Activated T-cell treated with anti-CD3 and anti-CD28 coated beads, Interleukin-2, amount 50 U/mL, for 24 hours (primary cell): ENCODE measurements around the gene OR8K3.

Experiments
- DNase-seq: peaks from one replicate; pipeline ENCODE4 v3.0.0-alpha.2; 2020
- H3K27ac Mint-ChIP-seq: 2 replicates; pipeline ENCODE4 v1.8.0; 2020; ENCODE audit warnings: mild to moderate bottlenecking, mixed read lengths
- H3K27me3 Mint-ChIP-seq: 2 replicates; pipeline ENCODE4 v1.8.0; 2020; ENCODE audit warnings: mixed read lengths
- H3K36me3 Mint-ChIP-seq: 2 replicates; pipeline ENCODE4 v1.8.0; 2020; ENCODE audit warnings: low read depth, mixed read lengths
- H3K4me1 Mint-ChIP-seq: 2 replicates; pipeline ENCODE4 v1.8.0; 2020; ENCODE audit warnings: low read depth, mixed read lengths
- H3K4me3 Mint-ChIP-seq: 2 replicates; pipeline ENCODE4 v1.8.0; 2020; ENCODE audit warnings: mild to moderate bottlenecking, moderate library complexity, mixed read lengths
- H3K9me3 Mint-ChIP-seq: 2 replicates; pipeline ENCODE4 v1.8.0; 2020; ENCODE audit warnings: mixed read lengths

Gene OR8K3

GRCh38 chr11:56314844-56315243 is at the start of gene OR8K3:
OR8K3 (plus strand) TSS chr11:56315144; CDS start chr11:56318307, 3,163 bp downstream.
- H3K36me3 Mint-ChIP-seq = no peaks in the 10 kb centered on the region
- H3K4me3 Mint-ChIP-seq = no peak within 1 kb of the TSS
- no peaks in the 10 kb centered on the region for H3K27me3 Mint-ChIP-seq
- no peaks in the 10 kb centered on the region for H3K4me1 Mint-ChIP-seq
- H3K27ac Mint-ChIP-seq = no peak within 1 kb of the TSS
- DNase-seq = no peak
- H3K9me3 Mint-ChIP-seq = peaks cover 4% of the 10 kb centered on the region

DNA sequence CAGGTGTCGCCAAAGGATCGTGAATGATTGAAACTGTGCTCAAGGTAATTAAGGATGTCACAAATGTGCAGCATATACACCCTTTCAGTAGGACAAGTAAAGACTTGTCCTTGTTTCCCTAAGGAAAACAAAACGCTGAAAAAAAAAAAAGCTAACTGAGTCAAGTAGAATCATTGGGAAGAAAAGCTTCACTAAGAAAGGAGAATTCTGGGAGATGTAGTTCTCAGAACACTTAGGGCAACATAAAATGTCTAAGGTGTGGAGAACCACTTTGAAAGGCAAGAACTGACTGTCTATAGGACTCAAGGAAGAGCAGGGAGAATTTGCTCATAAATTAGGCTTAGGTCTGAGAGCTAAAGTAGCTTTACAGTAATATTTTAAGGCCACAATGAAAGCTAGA is 43.9 kb upstream of the OR8K3 start:
- Mint-ChIP-seq H3K27me3 (no peaks in the 10 kb centered on the region), H3K9me3 (peaks cover 23% of the 10 kb centered on the region), H3K4me3 (no peak overlapping the region), H3K4me1 (no peaks in the 10 kb centered on the region), H3K27ac (no peak overlapping the region), H3K36me3 (no peaks in the 10 kb centered on the region)
- no peak for DNase-seq

DNA sequence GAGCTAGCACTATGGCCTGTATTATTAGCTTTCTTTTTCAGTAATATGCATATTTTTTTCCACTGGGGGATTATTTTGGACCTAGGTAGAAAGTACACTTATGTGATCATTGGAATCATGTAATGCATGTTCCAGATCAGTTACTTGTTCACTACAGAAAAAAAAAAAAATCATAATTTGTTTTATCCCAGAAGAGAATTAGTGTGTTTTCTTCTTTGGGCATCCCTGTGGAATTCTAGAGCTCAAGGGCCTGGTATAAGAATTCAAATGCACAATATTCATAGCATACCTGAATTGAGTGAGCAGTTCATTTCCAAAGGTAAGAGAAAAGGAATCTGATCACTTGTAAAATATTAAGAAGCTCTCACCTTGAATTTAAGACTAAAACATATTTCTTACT is 41.1 kb upstream of the OR8K3 start, which contains the start of gene OR5T1:
OR5T1 (plus strand) TSS at position 301 of the 400 bp plus-strand sequence. CDS start 1,485 bp downstream, outside the sequence.
- no peak within 1 kb of the TSS for H3K4me3 Mint-ChIP-seq
- H3K4me1 Mint-ChIP-seq = no peaks in the 10 kb centered on the region
- no peaks in the 10 kb centered on the region for H3K27me3 Mint-ChIP-seq
- peaks cover 28% of the 10 kb centered on the region for H3K9me3 Mint-ChIP-seq
- H3K27ac Mint-ChIP-seq = no peak within 1 kb of the TSS
- H3K36me3 Mint-ChIP-seq = no peaks in the 10 kb centered on the region
- no peak for DNase-seq

DNA sequence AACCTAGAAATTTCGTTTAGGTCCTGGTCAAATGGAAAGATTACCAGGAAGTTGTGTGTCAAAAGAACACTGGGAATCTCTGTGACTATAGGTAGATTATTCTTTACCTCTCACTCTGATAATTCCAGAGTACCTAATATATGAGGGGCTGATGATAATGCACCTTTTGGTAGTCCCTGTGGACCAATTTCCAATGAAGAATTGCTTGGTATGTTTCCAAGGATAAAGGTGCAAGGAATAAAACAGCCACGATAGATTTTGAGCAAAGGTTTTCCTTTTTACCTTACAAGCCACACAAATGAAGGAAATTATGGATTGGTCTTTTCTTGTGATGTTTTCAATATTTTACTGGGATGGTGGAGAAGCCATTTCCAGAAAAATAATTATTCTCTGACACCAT is 22.8 kb upstream of the OR8K3 start, which contains the start of gene OR8H1:
OR8H1 (minus strand) TSS at position 101 of the 400 bp plus-strand sequence. CDS start 1,192 bp downstream, outside the sequence.
- Mint-ChIP-seq H3K27me3 (no peaks in the 10 kb centered on the region), H3K9me3 (peaks cover 15% of the 10 kb centered on the region), H3K36me3 (no peaks in the 10 kb centered on the region), H3K27ac (no peak within 1 kb of the TSS), H3K4me3 (no peak within 1 kb of the TSS), H3K4me1 (no peaks in the 10 kb centered on the region)
- DNase-seq = no peak

- no peaks in the 10 kb centered on the region for H3K4me1 Mint-ChIP-seq
- H3K4me3 Mint-ChIP-seq = no peak overlapping the region
- no peaks in the 10 kb centered on the region for H3K27me3 Mint-ChIP-seq
- no peaks in the 10 kb centered on the region for H3K36me3 Mint-ChIP-seq
- H3K9me3 Mint-ChIP-seq = peaks cover 14% of the 10 kb centered on the region
- no peak for DNase-seq
- no peak overlapping the region for H3K27ac Mint-ChIP-seq
These were observed 18.0 kb upstream of the OR8K3 start for GRCh38 chr11:56296898-56297297.

- H3K36me3 Mint-ChIP-seq = no peaks in the 10 kb centered on the region
- no peak for DNase-seq
- no peak overlapping the region for H3K27ac Mint-ChIP-seq
- no peaks in the 10 kb centered on the region for H3K4me1 Mint-ChIP-seq
- H3K9me3 Mint-ChIP-seq = peaks cover 24% of the 10 kb centered on the region
- H3K4me3 Mint-ChIP-seq = no peak overlapping the region
- no peaks in the 10 kb centered on the region for H3K27me3 Mint-ChIP-seq
These were observed 7.1 kb upstream of the OR8K3 start for GRCh38 chr11:56307836-56308235.

DNA sequence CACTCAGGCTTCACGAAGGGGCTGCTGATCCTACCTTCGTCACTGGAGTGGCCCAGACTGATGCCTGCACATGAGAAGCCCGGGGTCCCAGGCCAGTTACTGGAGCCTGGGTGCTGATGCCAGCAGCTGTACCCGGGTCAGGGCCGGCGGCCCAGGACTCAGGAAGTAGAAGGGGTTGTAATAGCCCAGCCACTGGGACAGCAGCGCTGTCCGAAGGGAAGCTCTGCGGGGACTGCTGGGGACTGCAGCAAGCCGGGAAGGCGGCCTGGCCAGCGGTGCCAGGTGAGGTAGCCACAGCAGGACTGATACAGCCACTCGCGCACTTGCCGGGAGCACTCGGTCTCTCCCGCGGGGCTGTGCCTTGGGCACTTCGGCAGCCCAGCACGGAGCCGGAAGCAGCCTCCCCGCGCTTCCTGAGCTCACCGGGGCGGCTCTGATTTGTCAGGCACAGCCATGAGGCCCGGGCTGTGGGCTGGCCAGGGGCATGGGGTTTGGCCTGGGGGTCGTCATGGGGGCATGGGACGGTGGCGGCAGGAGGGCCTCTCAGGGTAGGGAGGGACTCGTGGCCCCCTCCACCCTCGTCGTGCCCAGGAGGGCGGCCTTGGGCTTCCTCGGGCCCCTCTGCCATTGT is 17.0 kb downstream of the OR8K3 start:
- no peak overlapping the region for H3K27ac Mint-ChIP-seq
- H3K4me3 Mint-ChIP-seq = no peak overlapping the region
- H3K27me3 Mint-ChIP-seq = no peaks in the 10 kb centered on the region
- peaks cover 14% of the 10 kb centered on the region for H3K9me3 Mint-ChIP-seq
- no peaks in the 10 kb centered on the region for H3K4me1 Mint-ChIP-seq
- no peak for DNase-seq
- no peaks in the 10 kb centered on the region for H3K36me3 Mint-ChIP-seq

GRCh38 chr11:56333156-56333555 is 18.2 kb downstream of the OR8K3 start:
- Mint-ChIP-seq H3K4me1 (no peaks in the 10 kb centered on the region), H3K9me3 (peaks cover 15% of the 10 kb centered on the region)

DNA sequence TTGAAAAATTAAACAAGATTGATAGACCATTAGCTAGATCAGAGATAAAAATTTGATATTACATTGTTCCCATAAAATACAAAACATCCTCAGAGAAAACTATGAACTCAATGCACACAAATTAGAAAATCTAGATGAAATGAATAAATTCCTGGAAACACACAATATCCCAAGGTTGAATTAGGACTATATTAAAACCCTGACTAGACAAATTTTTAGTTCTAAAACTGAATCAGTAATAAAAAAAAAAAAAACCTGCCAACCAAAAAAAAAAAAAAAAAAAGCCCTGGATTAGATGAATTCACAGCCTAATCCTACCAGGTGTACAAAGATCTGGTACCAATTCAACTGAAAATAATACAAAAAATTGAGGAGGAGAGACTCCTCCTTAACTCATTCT is 25.3 kb downstream of the OR8K3 start:
- no peak for DNase-seq
- H3K4me1 Mint-ChIP-seq = no peaks in the 10 kb centered on the region
- H3K27me3 Mint-ChIP-seq = no peaks in the 10 kb centered on the region
- H3K4me3 Mint-ChIP-seq = no peak overlapping the region
- H3K36me3 Mint-ChIP-seq = no peaks in the 10 kb centered on the region
- H3K9me3 Mint-ChIP-seq = peaks cover 38% of the 10 kb centered on the region
- H3K27ac Mint-ChIP-seq = no peak overlapping the region

More at GRCh38 chr11:56333156-56333555, 18.2 kb downstream of the OR8K3 start:
- H3K27me3 Mint-ChIP-seq = no peaks in the 10 kb centered on the region
- no peak overlapping the region for H3K4me3 Mint-ChIP-seq
- no peaks in the 10 kb centered on the region for H3K36me3 Mint-ChIP-seq
- H3K27ac Mint-ChIP-seq = no peak overlapping the region
- DNase-seq = no peak

GRCh38 chr11:56345739-56346138 is 30.8 kb downstream of the OR8K3 start, which contains the start of gene OR8K1:
OR8K1 (plus strand) TSS chr11:56346039; CDS start chr11:56346039, 0 bp downstream.
- Mint-ChIP-seq H3K36me3 (no peaks in the 10 kb centered on the region), H3K4me1 (no peaks in the 10 kb centered on the region), H3K27ac (no peak within 1 kb of the TSS), H3K4me3 (no peak within 1 kb of the TSS), H3K9me3 (peaks cover 27% of the 10 kb centered on the region), H3K27me3 (no peaks in the 10 kb centered on the region)
- no peak for DNase-seq

- Mint-ChIP-seq H3K4me3 (no peak within 1 kb of the TSS), H3K27me3 (no peaks in the 10 kb centered on the region)
These were observed 39.0 kb downstream of the OR8K3 start, which contains the start of gene OR8J1 for GRCh38 chr11:56353991-56354390. OR8J1 (plus strand) TSS chr11:56354291; CDS start chr11:56360247, 5,956 bp downstream.

More at GRCh38 chr11:56353991-56354390, 39.0 kb downstream of the OR8K3 start, which contains the start of gene OR8J1:
- Mint-ChIP-seq H3K36me3 (no peaks in the 10 kb centered on the region), H3K4me1 (no peaks in the 10 kb centered on the region), H3K27ac (no peak within 1 kb of the TSS), H3K9me3 (peaks cover 4% of the 10 kb centered on the region)
- DNase-seq = no peak
